Stimulated activated CD8-positive, alpha-beta memory T cell treated with anti-CD3 and anti-CD28 coated beads, Interleukin-12 subunit alpha, Interleukin-12 subunit beta, amount 100 ng/mL, for 24 hours (primary cell): ENCODE measurements around the gene GJA1.

Source experiments
- DNase-seq: peaks from one replicate; pipeline ENCODE4 v3.0.0-alpha.2; 2020; ENCODE audit errors: extremely low read depth

GJA1 gene

DNA sequence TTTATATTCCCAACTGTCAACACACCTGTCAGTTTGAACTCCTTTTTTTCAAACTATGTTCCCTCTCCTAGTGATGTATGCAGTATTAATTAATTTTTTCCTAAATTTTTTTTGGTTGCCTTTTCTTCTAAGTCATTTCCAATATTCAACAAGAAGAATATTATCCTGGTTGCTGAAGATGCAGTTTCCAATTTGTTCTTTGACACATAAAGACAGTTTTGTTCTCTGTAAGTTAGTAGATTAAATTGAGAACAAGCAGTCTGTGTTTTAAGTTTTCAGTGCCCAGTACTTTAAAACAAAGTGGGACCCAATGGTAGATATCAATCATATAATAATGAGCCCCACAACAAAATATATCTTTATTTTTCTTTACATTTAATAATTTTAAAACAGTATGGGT, 47.3 kb downstream of the GJA1 start:
- no peak for DNase-seq

- DNase-seq = no peak
Observed at GRCh38 chr6:121485359-121485811, 49.9 kb downstream of the GJA1 start.

DNA sequence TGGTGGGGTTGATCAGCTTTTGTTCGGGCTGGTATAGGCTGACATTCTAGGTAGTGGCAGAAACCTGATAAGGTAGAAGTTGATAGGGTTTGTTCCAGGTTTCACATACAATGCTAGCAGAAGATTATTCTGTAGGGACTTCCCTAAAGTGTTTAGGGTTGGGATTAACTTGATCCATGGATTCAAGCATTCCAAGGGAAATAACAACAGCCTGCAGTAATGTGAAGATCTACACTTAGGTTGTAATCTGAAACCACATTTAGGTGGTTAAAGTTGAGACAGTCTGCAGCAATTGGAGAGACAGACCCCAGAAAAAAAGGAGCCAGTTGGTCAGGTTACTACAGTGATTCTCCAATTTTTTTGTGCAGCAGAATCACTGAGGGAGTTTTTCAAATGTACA, 56.1 kb downstream of the GJA1 start:
- DNase-seq = no peak

GRCh38 chr6:121492536-121492935, 57.1 kb downstream of the GJA1 start:
- no peak for DNase-seq

DNA sequence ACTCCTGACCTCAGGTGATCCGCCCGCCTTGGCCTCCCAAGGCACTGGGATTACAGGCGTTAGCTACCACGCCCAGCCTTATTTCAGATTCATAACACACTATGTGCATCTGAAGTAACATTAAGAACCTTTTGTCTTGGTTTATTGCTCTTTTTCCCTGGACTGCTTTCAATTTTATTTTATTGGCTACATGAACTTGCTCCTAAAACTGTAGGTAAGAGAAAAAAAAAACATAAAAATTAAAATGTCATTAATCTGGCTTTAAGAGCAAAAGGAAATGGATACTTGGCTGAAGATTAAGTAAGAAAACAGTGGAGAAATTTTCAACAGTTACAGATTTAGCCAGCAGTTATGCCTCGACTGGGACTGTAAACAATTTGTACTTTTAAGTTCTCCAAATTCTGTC, 62.5 kb downstream of the GJA1 start:
- DNase-seq = no peak

- no peak for DNase-seq
Observed at GRCh38 chr6:121498481-121499276, 63.2 kb downstream of the GJA1 start.
